Osteocyte (in vitro differentiated cells): Measurements from ENCODE around the gene C22orf42. TPM values are rescaled to one million over a fixed set of nuclear protein-coding genes. Genes with fewer than 3 reads are reported as not detected.
A peak's percentile ranks its signal among the peaks of the same experiment; 100 is the strongest.

ENCODE experiments used
- DNase-seq: peaks from one replicate; pipeline ENCODE4 v3.0.0; 2021; ENCODE audit warnings: mixed read lengths; ENCODE audit not compliant: unreplicated experiment; ENCODE audit errors: extremely low spot score
- H3K27ac Mint-ChIP-seq: one replicate; pipeline ENCODE4 v1.8.0; 2021; ENCODE audit warnings: mild to moderate bottlenecking, mixed read lengths; ENCODE audit not compliant: unreplicated experiment
- H3K27me3 Mint-ChIP-seq: one replicate; pipeline ENCODE4 v1.8.0; 2021; ENCODE audit warnings: mixed read lengths; ENCODE audit not compliant: unreplicated experiment
- H3K36me3 Mint-ChIP-seq: one replicate; pipeline ENCODE4 v1.8.0; 2021; ENCODE audit warnings: mixed read lengths; ENCODE audit not compliant: unreplicated experiment
- H3K4me1 Mint-ChIP-seq: one replicate; pipeline ENCODE4 v1.8.0; 2021; ENCODE audit warnings: mixed read lengths; ENCODE audit not compliant: unreplicated experiment
- H3K4me3 Mint-ChIP-seq: one replicate; pipeline ENCODE4 v1.8.0; 2021; ENCODE audit warnings: mild to moderate bottlenecking, moderate library complexity, mixed read lengths; ENCODE audit not compliant: unreplicated experiment
- H3K9me3 Mint-ChIP-seq: one replicate; pipeline ENCODE4 v1.8.0; 2021; ENCODE audit warnings: mixed read lengths; ENCODE audit not compliant: unreplicated experiment
- total RNA-seq: library from RNA; stranded (reverse); gene quantifications from 2 replicates; pipeline ENCODE4 v1.2.1, GENCODE V29; 2021
- TF ChIP-seq, protein P1 (sequence below): fragments of 200-600 bp; sonication (generic); IDR thresholded peaks from 2 replicates; pipeline ENCODE4 v1.5.0; 2021; ENCODE audit warnings: antibody characterized with exemption, mild to moderate bottlenecking, moderate library complexity

The C22orf42 gene
- total RNA-seq, 1 donor from 2014 or later = not detected

DNA sequence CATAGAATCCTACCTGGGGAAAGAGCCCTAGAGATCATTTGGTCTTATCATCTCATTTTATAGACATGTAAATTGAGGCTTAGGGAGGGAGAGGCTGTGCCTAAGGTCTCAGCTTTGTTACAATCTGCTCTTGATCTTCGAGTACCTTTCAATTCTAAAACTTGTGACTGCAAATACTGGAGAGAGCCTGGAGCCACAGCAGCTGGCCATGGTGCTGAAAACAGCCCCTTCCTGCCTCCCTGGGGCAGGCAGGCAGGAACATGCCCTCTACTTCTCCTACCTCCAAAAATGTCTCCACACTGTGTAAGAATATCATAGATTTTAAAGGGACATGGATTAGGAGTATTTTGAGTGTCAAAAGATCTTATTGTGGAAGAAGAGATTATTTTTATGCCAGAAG lies 52.2 kb downstream of the C22orf42 start:
- Mint-ChIP-seq H3K4me1 (no peaks in the 10 kb centered on the region), H3K27ac (no peak overlapping the region), H3K36me3 (no peaks in the 10 kb centered on the region), H3K4me3 (no peak overlapping the region), H3K27me3 (peaks cover 8% of the 10 kb centered on the region), H3K9me3 (no peaks in the 10 kb centered on the region)
- DNase-seq = no peak
- TF ChIP-seq, protein P1, sequence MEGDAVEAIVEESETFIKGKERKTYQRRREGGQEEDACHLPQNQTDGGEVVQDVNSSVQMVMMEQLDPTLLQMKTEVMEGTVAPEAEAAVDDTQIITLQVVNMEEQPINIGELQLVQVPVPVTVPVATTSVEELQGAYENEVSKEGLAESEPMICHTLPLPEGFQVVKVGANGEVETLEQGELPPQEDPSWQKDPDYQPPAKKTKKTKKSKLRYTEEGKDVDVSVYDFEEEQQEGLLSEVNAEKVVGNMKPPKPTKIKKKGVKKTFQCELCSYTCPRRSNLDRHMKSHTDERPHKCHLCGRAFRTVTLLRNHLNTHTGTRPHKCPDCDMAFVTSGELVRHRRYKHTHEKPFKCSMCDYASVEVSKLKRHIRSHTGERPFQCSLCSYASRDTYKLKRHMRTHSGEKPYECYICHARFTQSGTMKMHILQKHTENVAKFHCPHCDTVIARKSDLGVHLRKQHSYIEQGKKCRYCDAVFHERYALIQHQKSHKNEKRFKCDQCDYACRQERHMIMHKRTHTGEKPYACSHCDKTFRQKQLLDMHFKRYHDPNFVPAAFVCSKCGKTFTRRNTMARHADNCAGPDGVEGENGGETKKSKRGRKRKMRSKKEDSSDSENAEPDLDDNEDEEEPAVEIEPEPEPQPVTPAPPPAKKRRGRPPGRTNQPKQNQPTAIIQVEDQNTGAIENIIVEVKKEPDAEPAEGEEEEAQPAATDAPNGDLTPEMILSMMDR = no peak

DNA sequence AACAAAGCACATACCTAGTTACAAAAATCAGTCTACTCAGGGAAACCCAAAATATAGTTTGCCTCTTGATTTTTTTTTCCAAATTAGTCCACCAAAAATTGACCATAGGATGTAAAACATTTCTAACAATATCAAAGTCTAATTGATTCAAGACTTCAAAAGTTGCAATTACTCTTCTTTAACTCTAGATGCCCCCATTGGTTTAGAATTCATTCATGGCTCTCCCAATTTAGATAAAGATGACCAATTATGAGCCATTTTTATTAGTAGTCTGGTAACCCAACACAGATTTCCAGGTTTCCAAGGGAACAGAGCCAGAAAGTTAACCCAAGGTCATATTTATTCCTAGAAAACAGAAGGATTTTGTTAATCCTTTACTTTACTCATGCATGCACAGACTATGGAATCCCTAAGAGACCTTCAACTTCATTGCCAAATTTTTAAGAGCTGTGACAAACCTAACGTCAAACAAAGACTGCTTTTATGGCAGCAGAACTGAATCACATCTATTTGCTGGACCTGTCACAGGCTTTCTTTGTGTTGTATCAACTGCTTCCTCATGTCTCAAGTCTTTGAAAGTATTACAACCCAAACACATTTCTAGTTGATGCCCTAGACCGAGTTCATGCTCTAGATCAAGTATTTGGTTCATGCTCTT lies 55.3 kb downstream of the C22orf42 start:
- Mint-ChIP-seq H3K27me3 (no peaks in the 10 kb centered on the region), H3K4me1 (no peaks in the 10 kb centered on the region), H3K4me3 (no peak overlapping the region), H3K9me3 (no peaks in the 10 kb centered on the region), H3K36me3 (no peaks in the 10 kb centered on the region), H3K27ac (no peak overlapping the region)
- TF ChIP-seq, protein P1 = peak; percentile 33
- DNase-seq = no peak

DNA sequence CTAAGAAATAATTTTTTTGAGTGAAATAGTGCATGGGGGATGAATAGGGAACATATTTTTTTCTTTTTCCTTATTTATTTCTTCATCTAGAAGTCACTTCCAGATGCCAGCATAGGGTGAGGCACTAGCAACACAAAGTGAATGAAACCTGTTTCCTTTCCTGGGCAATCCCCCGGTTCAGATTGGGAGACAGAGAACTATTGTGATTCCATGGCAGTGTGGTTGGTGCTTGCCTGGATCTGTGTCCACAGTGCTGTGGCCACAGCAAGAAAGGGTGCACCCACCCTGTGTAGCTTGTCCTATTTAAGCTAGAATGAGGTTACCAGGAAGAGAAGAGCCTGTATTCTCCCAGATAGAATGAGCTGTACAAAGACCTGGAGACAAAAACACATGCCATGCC lies 58.4 kb downstream of the C22orf42 start:
- TF ChIP-seq, protein P1 = no peak
- Mint-ChIP-seq H3K4me1 (no peaks in the 10 kb centered on the region), H3K27ac (no peak overlapping the region), H3K4me3 (no peak overlapping the region), H3K36me3 (no peaks in the 10 kb centered on the region), H3K27me3 (peaks cover 3% of the 10 kb centered on the region), H3K9me3 (no peaks in the 10 kb centered on the region)
- no peak for DNase-seq

Other genes with a start within 250 kb of the C22orf42 start
- gene YWHAH, start 214.8 kb downstream of the C22orf42 start, total RNA-seq = 150 and 152 TPM in 2 replicates
- not detected in 2 replicates for gene SLC5A1, start 116.0 kb downstream of the C22orf42 start, total RNA-seq
- gene RFPL2, start 45.8 kb upstream of the C22orf42 start, total RNA-seq = not detected in 2 replicates
- not detected in 2 replicates for gene SLC5A4, start 96.0 kb upstream of the C22orf42 start, total RNA-seq
- gene RFPL3, start 198.6 kb upstream of the C22orf42 start, total RNA-seq = not detected in 2 replicates